AG10803 (cell line): ENCODE results near the gene PEMT.

Experiments
- DNase-seq: peaks from one replicate; pipeline ENCODE4 v3.0.0; 2010; ENCODE audit warnings: low read depth
- H3K4me3 ChIP-seq: 2 replicates; pipeline ENCODE4 v1.5.1; 2011; ENCODE audit warnings: mild to moderate bottlenecking, low read length, control low read depth
- TF ChIP-seq, protein P1 (sequence below): conservative IDR thresholded peaks from 2 replicates; pipeline ENCODE4 v1.5.1; 2011; ENCODE audit warnings: mild to moderate bottlenecking, low read length, control low read depth, inconsistent platforms

Gene PEMT

DNA sequence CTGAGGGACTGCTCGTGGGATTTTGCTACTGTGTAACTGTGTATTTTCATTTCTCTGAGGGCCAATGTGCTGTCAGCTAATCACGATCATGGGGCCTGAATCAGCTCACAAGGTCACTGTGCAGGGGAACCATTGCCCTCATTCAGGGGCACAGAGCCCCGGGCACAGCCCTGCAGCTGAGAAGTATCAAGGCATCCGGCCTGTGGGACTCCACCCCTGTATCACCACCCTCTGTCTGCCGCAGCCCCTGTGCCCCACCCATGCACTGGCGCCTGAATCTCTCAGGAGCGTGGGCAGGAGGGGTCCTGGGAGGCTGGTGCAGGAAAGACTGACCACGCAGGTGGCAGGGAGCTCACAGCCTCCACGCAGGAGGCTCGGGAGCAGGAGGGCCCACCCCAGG lies 51.9 kb downstream of the PEMT start:
- no peak for DNase-seq
- H3K4me3 ChIP-seq: no peak overlapping the region
- TF ChIP-seq, protein P1, sequence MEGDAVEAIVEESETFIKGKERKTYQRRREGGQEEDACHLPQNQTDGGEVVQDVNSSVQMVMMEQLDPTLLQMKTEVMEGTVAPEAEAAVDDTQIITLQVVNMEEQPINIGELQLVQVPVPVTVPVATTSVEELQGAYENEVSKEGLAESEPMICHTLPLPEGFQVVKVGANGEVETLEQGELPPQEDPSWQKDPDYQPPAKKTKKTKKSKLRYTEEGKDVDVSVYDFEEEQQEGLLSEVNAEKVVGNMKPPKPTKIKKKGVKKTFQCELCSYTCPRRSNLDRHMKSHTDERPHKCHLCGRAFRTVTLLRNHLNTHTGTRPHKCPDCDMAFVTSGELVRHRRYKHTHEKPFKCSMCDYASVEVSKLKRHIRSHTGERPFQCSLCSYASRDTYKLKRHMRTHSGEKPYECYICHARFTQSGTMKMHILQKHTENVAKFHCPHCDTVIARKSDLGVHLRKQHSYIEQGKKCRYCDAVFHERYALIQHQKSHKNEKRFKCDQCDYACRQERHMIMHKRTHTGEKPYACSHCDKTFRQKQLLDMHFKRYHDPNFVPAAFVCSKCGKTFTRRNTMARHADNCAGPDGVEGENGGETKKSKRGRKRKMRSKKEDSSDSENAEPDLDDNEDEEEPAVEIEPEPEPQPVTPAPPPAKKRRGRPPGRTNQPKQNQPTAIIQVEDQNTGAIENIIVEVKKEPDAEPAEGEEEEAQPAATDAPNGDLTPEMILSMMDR: no peak

DNA sequence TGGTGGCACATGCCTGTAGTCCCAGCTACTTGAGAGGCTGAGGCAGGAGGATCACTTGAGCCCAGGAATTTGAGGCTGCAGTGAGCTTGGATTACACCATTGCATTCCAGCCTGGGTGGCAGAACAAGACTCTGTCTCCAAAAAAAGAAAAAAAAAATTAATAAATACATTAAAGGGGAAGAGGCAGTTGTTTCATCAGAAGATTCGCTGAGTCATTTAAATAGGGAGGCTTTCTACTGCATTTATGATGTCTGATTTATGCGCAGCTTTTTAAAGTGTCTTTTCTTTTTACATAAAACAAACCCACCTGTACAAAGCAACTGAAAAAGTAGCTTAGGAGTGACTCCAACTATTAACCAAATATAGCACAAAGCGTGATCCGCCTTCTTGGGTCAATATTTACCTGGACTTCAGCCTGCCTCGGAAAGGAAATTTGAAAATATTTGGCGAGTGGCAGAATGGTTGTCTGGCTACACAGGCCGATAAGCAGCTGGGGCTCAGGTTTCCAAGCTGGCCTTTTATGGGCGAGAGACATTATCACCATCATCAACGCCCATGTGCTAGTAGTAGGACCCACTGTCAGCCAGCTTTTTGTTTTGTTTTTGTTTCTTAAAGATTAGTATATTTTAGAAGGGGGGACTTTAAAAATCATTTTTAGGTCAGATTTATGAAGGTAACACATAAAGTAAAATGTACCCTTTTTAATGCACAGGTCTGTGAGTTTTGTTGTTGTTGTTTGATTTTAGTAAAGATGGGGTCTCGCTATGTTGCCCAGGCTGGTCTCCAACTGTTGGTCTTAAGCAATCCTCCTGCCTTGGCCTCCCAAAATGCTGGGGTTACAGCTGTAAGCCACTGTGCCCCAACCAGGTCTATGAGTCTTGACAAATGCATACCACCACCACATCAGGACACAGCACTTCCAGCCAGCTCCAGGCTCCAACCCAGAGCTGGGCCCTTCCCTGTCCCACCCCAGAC lies 52.8 kb downstream of the PEMT start:
- H3K4me3 ChIP-seq: no peak overlapping the region
- TF ChIP-seq, protein P1: no peak
- DNase-seq: no peak

DNA sequence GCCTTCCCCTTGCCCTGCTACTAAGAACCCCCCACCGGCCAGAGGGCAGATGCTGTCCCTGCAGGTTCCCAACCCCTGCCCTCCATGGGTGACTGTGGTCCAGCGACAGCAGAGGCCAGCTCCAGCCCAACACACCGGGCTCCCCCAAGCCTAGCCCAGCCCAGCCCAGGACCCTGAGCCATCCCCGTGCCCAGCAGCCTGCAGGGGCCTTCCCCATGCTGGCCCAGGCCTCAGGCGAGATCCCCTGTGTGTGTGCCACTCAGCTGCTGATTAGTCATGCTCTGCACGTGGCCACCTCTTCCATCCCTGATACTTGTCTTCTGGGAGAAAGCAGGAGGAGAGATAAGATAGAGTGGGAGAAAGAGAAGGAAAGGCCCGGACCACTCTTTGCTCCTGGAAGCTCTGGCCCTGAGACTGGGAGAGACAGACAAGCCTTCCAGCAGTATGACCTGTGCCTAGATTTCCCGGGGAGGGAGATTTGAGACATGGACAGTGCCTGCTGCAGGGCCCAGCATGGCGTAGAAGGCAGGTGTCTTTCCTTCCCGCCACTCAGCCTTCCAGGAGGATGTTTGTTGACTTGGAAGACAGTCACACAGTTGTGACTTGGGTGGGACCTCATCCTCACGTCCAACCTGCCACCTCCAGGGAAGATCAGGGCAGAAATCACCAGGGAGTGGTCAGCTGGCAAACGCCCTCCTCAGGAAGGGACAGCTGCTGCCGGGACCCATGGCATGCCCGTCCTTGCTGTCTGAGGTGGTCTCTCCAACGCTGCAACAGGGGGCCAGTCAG lies 54.0 kb downstream of the PEMT start:
- no peak for DNase-seq
- TF ChIP-seq, protein P1: no peak

DNA sequence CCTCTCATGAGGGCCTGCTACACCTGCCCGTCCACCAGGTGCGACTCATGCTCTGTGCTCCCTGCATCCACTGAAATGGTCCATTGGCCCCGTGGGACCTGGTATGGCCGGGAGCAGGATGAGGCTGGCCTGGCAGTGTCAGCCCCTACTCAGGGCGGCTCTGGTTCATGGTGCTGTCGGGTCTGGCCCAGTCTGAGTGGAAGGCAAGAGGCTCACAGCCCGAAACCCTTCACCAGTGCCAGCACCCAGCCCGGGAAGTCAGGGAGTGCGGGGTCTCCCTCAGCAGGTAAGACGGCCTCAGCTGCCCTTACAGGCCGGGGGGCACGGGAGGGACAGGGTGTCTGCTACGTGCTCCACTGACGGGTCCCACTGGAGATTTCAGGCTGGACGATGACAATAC lies 54.8 kb downstream of the PEMT start:
- DNase-seq: no peak
- no peak overlapping the region for H3K4me3 ChIP-seq
- TF ChIP-seq, protein P1: no peak

More for the DNA sequence above, 54.0 kb downstream of the PEMT start:
- H3K4me3 ChIP-seq: no peak overlapping the region

DNA sequence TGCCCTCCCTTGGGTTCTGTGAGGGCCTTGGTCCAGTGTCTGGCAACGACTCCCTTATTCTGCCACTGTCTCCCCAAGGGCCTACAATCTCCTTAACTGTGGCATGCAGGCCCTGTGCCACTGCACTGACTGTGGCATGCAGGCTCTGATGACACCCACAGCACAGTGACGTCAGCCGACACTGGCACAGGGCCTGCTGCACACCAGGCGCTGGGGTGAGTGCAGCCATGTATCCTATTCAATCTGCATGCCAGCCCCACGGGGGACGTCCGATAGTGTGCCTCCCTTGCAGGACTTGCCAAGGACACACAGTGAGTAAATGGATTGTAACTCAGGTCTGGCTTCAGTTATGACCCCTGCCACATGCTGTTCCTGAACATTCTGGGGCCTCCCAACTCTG lies 55.6 kb downstream of the PEMT start:
- peak; percentile 78 for DNase-seq
- H3K4me3 ChIP-seq: no peak overlapping the region
- TF ChIP-seq, protein P1: no peak

DNA sequence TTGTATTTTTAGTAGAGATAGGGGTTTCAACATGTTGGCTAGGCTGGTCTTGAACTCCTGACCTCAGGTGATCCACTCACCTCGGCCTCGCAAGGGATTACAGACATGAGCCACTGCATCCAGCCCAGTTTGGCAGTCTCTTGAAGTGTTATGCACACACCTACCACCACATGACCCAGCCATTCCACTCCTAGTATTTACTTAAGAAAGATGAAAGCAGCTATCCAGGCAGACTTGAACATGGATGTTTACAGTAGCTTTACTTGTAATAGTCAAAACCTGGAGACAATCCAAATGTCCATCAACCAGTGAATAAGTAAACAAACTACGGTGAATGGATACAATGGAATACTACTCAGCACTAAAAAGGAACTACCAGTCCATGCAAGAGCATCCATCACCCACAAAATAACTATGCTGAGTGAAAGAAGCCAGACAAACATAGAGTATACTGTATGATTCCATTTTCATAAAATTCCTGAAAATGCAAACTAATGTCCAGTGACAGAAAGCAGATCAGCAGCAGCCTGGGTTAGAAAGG lies 57.5 kb downstream of the PEMT start:
- TF ChIP-seq, protein P1: no peak
- H3K4me3 ChIP-seq: no peak overlapping the region
- DNase-seq: no peak
